GM19467 (cell line): ENCODE measurements around the gene ACSF3.
A peak's percentile ranks its signal among the peaks of the same experiment; 100 is the strongest.
"Not testable (repeated sequence)": the region's sequence is repeated elsewhere in the genome, so short reads cannot be mapped to it uniquely, and the experiment has no call there.

ENCODE experiments used
- ATAC-seq: cut with Tn5 transposase; IDR thresholded peaks from one replicate; pipeline ENCODE4 v1.9.1; 2021; ENCODE audit warnings: mild to moderate bottlenecking, moderate library complexity; ENCODE audit not compliant: unreplicated experiment

The ACSF3 gene

DNA sequence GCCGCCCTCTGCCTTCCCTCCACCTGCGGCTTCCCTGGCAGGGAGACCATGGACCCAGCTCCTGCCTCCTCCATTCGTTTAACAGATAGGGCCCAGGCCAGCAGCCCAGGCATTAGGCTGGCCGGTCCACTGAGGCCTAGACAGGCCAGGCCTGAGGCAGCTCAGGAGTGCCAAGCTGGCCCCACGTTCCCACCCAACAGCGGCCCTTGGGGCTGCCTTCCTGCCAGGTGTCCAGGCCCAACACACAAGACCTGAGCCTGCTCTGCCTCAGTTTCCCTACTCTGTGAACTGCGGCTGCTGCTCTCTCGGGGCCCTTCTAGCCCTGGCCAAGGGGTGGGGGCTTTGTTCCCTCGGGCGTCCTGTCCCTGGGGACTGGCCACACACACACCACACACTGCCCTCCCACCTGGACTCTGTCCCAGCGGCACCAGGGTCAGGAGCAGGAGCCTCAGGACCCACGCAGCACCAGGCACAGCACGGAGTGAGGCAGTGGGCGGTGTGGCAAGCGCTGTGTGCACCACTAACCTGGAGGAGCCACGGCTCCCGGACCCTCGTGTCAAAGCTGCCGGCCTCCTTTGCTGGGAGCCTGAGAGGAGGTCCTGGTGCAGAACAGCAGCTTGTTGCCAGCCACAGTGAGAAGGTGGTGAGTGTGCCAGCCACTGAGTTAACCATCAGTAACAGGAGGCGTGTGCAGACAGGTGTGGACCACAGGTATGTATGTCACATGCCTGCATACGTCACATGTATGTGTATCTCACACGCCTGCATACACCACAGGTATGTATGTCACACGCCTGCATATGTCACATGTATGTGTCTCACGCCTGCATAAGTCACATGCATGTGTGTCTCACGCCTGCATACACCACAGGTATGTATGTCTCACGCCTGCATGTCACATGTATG lies 63.3 kb downstream of the ACSF3 start:
- ATAC-seq, result no peak

DNA sequence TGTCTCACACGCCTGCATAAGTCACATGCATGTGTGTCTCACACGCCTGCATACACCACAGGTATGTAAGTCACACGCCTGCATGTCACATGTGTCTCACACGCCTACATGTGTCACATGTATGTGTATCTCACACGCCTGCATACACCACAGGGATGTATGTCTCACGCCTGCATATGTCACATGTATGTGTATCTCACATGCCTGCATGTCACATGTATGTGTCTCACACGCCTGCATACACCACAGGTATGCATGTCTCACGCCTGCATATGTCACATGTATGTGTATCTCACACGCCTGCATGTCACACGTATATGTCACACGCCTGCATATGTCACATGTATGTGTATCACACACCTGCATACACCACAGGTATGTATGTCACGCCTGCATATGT lies 64.1 kb downstream of the ACSF3 start:
- no peak for ATAC-seq

DNA sequence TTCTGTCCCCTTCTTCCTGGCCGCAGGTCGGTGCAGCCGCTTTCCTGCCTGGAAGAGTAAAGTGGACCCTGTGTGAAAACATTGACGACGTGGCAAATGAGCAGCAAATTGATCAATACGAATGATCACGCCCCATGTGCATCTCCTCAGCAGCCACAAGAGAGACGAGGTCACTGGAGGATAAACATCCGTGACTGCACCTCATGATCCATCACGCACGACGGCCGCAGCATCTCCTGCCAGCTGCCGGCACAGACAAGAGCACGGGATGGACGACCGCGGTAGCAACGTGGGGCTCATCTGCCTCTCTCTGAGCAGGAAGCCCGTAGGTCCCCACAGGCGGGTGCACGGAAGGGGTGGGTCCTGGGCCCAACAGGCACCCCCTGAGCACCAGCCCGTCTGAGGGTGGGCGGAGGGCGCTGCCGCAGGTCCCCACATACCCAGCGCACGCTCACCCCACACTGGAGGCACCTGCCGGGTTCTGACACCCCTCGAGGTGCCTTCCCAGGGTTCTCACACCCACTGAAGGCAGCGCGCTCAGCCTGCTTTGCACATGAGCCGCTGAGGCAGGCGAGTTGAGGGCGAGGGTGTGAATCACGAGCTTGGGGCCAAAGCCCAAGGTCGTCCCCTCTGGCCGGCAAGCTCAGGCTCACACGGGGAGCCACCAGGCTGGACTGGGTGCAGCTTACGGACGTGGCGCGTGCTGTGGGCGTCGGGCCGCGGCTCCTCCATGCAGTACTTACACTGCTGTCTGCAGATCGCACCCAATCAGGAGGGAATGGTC lies 65.6 kb downstream of the ACSF3 start:
- no peak for ATAC-seq

DNA sequence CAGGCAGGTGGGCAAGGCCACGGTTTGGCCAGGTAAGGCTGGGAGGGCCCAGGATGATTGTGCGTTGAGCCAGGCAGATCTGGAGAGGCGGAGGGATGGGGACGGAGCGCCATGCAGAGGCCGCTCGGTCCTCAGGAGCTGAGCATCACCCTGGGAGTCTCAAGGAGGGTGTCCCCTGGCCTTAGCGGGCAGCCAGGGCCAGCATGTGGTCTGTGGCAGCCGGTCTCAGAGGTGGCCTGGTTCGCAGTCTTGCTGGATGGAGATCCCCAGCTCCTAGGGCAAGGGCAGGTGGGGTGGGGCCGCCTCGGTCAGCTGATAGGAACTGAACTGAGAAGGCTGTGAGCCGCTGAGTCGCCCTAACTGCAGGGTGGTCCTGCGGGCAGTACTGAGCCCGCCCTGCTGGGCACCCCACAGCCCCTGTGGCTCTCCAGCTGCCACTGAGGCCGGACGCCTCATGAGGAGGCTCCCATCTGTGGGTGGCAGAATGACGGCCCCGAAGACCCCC lies 66.2 kb downstream of the ACSF3 start:
- ATAC-seq, result no peak

DNA sequence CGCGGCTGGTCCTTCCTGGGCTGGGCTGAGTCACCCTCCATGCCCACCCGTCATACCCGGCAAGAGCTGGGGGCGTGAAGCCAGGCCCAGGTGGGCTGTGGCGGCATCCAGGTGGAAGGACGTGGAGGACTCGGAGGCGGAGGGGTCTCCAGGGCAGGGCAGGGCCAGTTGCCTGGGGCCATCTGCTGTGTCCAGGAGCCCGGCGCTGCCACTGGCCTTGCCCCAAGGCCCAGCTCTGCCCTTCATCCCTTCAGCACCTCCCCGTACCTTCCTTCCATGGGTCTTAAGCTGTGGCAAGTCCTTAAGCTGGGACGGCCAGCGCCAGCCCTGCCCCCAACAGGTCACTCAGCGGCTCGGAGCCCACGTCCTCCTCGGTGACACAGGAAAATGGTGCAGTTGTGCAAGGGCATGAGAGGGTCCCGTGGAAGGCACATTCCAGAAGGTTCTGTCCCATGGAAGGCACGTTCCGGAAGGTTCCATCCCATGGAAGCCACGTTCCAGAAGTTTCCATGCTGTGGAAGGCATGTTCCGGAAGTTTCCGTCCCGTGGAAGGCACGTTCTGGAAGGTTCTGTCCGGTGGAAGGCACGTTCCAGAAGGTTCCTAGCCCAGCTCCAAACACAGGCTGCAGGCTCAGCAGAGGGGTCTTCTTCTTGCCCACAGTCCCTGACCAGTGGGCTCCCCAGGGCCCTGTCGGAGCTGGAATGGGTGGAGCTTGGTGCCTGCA lies 67.5 kb downstream of the ACSF3 start:
- ATAC-seq, result no peak

DNA sequence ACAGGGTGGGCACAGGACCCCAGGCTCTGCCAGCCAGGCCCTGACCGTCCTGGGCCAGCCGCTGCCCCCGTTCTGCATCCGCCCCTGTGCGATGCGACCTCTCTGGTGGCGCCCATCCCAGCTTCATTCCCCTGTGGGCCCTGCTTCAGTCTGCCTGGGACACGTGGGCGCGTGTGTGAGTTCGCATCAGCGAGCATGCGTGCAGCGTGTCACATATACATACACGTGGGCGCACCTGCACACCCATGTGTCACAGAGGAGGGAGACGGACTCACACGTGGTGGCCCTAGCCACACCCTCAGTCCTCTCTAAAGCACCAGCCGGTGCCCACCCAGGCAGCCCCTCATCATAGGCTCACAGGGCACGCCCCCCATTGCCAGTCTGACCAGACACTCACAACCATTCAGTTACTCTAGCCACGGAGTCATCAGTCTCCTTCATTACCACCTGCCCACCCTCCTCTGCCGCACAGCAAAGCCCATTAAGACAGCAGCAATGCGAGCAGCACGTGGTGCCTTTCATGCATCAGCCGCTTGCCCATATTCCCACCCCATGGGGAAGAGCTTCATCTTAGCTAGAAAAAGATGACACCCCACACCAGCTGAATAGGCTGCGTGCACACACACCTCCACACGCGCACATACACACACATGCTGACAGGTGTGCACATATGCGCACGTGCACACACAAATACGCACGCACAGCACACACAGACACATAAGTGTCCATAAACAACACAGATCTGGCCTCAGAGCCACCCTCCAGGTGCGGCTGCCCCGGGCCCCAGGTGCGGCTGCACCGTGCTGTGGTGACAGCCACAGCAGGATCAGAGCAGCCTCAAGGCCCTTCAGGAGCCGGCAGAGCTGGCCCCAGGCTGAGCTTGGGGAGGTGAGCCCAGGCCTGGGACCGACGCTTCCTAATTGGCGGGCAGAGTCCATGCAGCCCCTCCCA lies 68.4 kb downstream of the ACSF3 start:
- no peak for ATAC-seq

DNA sequence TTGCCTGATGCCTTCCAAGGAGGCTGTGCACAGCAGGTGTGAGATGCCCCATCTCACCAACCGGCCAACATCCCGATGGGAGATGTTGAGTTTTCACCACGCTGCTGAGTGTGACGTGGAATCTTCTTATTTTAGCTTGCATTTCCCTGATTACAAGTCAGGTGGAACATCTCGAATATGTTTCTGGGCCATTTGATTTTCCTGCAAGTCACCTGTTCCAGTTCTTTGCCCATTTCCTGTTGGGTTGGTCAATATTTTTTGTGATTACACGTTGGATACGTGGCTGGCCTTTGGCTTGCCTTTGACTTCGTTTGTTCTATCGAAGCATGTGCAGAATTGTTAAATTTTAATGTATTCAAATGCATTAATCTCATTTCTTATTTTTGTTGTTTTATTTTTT lies 69.6 kb downstream of the ACSF3 start:
- ATAC-seq, result no peak

DNA sequence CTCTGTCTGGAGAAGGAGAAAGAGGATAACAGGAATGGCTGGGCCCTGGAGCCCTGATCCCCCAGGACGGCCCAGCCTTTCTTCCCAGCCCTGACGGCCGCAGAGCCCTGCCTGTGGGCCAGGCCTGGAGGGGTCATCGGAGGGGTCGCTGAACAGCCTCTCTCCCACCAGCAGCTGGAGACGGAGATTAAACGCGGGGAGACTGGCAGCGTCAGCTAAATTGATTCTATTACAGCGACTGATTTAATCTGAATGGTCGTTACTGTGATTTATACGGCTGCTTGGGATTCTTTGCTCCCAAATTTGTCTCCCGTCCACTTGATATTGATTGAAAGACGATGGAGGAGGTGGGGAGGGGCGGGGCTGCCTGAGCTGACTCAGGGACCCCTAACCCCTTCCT lies 70.8 kb downstream of the ACSF3 start:
- no peak for ATAC-seq

DNA sequence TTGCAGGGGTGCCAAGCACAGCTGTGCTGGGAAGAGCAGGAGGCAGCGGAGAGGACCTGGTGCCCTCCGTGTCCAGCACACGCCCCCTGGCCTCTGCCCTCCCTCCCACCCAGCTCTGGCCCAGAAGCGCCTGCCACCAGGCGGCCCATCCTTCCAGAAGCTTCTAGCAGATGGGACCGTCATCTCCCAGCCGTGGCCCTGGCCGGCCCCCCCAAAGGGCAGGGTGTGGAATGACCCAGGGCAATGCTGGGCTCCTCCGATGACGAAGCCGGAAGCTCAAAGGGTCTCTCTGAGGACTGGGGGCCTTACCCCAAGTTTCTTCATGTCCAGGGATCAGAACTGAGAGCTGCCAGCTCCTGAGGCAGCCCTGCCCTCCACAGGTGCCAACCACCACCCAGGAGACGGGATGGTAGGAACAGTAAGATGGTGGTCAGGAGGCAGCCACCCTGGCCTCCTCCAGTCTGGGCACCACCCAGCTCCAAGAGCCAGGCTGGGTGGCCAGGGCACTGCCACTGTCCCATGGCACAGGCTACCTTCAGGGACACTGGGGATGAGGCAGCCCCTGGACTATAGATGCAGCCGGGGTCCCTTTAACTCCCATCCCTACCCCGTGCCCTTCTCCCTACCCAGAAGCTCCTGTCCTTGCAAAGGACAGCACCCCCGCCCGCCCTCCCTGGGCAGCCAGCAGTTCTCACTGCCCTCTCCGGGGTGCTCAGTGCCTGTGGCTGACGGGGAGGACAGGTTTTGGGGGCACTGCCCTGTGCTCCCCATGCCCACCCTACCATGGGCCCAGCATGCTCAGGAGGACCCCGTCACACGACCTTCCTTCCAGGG lies 71.4 kb downstream of the ACSF3 start:
- ATAC-seq, result no peak

DNA sequence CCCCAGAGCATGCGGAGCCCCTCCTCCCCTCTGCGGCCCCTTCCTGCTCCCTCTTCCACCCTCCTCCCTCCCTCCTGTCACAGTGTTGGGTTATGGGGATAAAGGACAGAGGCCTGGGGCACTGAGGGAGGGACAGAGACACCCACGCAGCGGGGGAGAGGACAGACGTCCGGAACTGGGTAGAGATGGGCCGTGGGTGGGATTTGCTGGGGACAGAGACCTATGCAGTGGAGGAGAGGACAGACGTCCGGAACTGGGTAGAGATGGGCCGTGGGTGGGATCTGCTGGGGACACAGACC lies 72.0 kb downstream of the ACSF3 start:
- not testable (repeated sequence) for ATAC-seq

DNA sequence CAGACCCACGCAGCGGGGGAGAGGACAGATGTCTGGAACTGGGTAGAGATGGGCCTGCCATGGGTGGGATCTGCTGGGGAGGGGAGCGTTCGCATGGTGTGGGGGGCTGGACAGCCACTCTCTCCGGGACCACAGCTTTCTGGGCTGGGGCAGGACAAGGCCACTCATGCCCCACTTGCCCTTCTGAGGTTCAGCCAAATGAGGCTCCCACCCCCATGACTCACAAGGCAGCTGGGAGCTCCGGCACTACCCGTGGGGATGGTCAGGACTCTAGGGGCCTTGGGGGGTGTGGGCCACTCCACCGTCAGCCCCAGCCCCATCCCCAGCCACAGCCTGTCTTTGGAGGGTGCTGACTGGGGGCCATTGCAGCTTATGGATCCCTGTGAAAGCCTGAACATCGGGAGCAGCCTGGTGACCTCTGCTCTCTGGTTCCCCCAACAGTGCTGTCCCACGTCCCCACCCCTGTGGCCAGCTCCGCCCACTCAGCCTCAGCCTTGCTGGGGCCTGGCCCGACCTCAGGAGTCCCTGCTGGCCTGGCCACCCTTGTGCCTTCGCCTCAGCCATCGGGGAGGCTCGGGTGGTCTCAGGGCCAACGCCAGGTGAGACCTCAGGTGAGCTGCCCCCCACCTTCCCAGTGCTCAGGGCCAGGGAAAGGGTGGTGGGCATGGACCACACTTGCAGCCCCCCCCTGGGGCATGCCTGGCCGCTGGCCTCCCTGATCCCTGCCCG lies 73.2 kb downstream of the ACSF3 start:
- no peak for ATAC-seq

DNA sequence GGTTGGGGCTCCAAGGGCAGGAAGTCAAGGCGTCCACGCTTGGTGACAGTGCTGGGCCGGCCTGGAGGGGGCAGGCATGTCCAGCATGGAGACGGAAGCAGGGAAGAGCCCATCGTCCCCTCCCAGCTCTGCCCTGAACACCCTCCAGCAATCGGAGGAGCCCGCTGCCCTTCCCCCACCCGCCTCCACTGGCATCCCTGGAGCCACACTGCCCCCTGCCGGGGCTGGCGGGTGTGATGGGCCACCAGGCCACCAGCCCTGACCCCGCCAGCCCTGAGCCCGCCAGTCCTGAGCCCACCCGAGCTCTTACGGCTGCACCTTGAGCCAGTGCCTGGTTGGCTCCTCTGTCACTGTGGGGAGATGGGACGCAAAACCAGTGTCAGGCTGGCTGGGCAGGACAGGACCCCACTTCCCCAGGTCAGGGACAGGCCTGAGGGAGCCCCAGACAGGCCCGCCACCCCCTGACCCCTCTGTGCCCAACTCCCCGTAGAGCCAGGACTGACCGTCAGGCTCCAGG lies 73.8 kb downstream of the ACSF3 start:
- ATAC-seq, result no peak

DNA sequence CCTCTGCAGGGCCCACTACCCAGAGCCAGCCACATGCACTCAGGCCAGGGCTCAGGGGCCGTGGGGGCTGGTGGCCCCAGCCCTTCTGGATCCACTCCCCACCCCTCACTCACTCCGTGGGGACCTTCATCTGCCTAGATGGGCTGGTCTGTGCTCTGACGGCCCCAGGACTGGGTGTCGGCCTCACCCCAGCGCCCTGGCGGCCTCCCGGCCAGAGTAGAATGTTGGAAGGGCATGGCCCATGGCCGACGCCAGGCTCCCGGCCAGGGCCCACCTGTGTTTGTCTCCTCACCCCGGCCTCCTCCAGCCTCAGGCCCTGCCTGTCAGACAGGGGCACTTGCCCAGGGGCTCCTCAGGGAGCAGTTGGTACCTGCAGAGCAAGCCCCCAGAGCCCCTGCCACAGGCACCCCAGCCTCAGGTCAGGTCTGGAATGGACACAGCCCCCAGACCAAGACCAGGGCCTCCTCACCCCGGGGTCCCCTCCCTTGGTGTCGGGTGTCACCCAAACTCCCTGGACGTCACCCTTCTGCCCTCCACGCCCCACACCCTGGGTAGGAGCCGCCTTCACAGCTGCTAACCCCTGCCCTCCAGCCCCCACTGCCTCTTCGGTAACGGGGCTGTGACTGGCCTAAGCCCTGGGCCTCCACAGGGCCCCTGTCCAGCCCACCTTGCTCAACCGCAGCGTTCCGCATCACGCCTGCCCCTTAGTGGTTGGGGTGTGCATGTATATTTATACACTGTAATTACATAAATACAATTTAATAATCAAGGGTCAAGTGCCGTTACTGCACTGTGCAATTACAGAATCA lies 74.9 kb downstream of the ACSF3 start:
- ATAC-seq, result no peak

DNA sequence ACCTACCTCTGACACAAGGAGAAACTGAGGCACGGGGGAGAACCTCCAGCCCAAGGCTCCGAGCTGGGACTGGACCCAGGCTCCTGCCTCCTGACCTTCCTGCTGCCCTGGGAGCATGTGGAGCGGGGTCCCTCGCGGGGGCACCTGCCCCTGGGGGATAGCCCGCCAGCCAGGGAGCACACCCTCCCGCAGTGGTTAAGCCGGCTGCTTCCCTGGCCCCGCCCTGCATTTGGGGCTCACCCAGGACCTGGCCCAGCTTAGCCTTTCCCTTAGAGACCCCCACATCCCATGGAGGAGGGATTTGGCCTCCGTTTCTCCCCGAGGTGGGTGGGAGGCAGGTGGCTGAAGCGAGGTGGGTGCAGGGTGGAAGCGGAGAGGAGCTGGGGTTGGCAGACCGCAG lies 76.1 kb downstream of the ACSF3 start:
- ATAC-seq, result no peak

DNA sequence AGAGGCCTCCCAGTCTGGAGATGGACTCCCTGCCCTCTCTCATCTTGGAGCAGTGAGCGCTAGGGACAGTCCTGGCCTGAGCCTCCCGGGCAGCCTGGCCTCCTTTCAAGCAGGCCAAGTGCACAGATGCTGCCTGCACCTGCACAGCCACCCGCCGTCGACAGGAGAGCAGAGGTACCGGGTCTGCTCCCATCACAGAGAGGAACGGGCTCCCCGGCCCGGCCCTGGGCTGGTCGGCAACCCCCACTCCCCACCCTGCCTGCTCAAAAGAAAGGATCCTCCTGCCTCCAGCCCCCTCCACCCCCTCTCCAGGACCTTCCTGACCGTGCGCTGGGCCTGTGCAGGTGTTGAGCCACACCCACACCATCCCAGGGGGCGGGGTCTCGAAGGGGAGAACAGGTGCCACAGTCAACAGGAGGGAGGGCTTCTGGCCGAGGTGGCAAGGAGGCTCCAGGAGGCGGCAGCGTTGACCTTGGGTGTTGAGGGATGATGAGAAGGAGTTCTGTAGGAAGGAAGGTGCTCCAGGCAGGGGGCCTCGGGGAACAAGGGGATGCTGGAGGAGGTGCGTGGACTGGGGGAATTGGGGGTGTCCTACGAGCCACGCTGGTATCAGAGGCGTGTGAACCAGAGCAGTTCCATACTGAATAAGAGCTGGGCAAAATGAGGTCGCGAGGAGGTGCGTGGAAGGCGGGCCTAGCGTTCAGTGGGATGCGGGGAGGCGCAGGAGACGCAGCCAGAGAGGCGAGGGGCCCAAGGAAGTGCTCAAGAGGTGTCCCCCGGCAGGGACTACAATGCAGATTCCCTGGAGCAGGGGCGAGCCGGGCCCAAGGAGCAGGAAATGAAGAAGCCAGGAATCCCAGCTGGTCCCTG lies 76.9 kb downstream of the ACSF3 start:
- peak; percentile 3 for ATAC-seq

DNA sequence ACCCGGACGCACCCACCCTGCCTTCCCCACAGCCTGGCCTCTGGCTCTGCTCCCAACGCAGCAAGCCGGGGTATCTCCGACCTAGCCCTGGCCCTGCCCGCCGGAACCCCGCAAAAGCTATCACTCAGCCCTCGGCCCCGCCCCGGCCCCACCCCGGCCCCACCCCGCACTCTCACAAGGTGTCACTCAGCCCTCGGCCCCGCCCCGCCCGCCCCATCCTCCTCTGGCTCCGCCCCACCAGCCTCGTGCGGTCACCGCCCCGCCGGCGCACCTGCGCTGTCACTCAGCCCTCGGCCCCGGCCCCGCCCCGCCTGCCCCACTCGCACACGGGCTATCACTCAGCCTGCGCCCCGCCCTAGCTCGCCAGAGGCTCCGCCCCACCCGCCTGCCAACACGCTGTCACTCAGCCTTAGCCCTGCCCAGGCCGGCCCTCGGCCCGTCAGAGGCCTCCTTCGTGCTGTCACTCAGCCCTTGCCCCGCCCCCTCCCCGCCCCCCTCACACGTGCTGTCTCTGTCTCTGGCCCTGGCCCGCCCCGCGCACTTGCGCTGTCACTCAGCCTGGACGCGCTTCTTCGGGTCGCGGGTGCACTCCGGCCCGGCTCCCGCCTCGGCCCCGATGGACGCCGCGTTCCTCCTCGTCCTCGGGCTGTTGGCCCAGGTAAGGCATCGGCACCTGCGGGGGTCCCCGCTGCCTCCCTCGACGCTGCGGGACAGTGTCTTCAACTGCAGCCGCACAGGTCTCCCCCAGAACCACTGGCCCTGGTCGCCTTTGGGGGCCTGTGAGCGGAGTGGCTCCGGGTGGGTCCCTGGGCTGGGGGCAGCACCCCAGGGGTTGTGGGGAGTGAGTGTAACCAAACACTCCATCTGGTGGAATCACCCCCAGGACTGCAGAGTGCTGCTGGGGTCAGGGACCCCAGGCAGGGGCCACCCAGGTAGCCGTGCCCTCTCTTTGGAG lies 77.8 kb downstream of the ACSF3 start, which contains the start of gene CDH15:
TSS of gene CDH15 (plus strand) at position 533 of the 955 bp plus-strand sequence. CDS start at position 617, 84 bp downstream.
- peak; percentile 64 for ATAC-seq
